Testis (tissue), 3 donors: ENCODE measurements around the gene PRKAR1B. TPM values are rescaled to one million over a fixed set of nuclear protein-coding genes. Genes with fewer than 3 reads are reported as not detected.
A peak's percentile ranks its signal among the peaks of the same experiment; 100 is the strongest.
"Not testable (repeated sequence)": the region's sequence is repeated elsewhere in the genome, so short reads cannot be mapped to it uniquely, and the experiment has no call there.

ENCODE experiments used
- DNase-seq: peaks from one replicate; pipeline ENCODE4 v3.0.0-alpha.2; 2019
- H3K27ac ChIP-seq, 2 donors: fragments of 200-600 bp; sonication (generic); one replicate each; pipeline ENCODE4 v1.5.1; 2019
- H3K27me3 ChIP-seq: fragments of 200-600 bp; sonication (generic); one replicate; pipeline ENCODE4 v1.5.1; 2019
- H3K36me3 ChIP-seq: fragments of 200-600 bp; sonication (generic); one replicate; pipeline ENCODE4 v1.5.1; 2017; ENCODE audit warnings: low read depth; ENCODE audit errors: missing control alignments
- H3K4me1 ChIP-seq: fragments of 200-600 bp; sonication (generic); one replicate; pipeline ENCODE4 v1.5.1; 2019
- H3K4me3 ChIP-seq, 2 donors: fragments of 200-600 bp; sonication (generic); one replicate each; pipeline ENCODE4 v1.5.1; 2017 to 2019
- H3K9me3 ChIP-seq: fragments of 200-600 bp; sonication (generic); one replicate; pipeline ENCODE4 v1.5.1; 2017
- CTCF ChIP-seq, 3 experiments: fragments of 450-650 bp in 2 of 3; fragments of 200-600 bp in 1 of 3; sonication (generic) in 1 of 3; IDR thresholded peaks; one replicate each; pipeline ENCODE4 v1.5.1; 2016 to 2019; ENCODE audit warnings: antibody characterized with exemption in 3 of 3, mild to moderate bottlenecking in 2 of 3, moderate library complexity in 1 of 3
- POLR2A ChIP-seq: fragments of 450-650 bp; IDR thresholded peaks from one replicate; pipeline ENCODE4 v1.6.1; 2017; ENCODE audit warnings: antibody characterized with exemption, mild to moderate bottlenecking, moderate library complexity
- WGBS, 2 donors: methylation state at CpG; one replicate each; pipeline ENCODE4 v1.1.5; 2018; 5-methylcytosine and 5-hydroxymethylcytosine counted together
- intact Hi-C: fragments of 100-400 bp; cut with DNase I; formaldehyde crosslinking; loops from one replicate; pipeline ENCODE4 v1.15.1; 2023; ENCODE audit warnings: low total_unique reads
- polyA plus RNA-seq: library from polyadenylated mRNA; stranded (reverse); fragments of 350-450 nt; fragmentation: Illumina TruSeq; extraction: RNeasy Lipid Tissue Mini Kit (QIAGEN cat#74804); gene quantifications from one replicate; pipeline ENCODE4 v1.2.3, GENCODE V29; 2014; ENCODE audit warnings: low read depth, low replicate concordance; ENCODE audit not compliant: insufficient read depth
- total RNA-seq, 2 donors: library from RNA; depleted of rRNA; stranded (reverse); fragments of >200 nt; gene quantifications; one replicate each; pipeline ENCODE4 v1.2.3, GENCODE V29; 2016

PRKAR1B gene
- total and polyA plus RNA-seq, 3 donors from 2014 or later = 27.8 to 35.7 (median 31.3) TPM

GRCh38 chr7:641269-641671 is 85.8 kb downstream of the PRKAR1B start:
- intact Hi-C loops = no loop called here
- peaks cover 7% of the 10 kb centered on the region for H3K4me1 ChIP-seq
- WGBS, 2 donors = 73 to 74% methylated on average over 16 of the region's 16 CpGs

GRCh38 chr7:638256-639011 is 88.6 kb downstream of the PRKAR1B start:
- WGBS, 2 donors = 92 to 93% methylated on average over 24 to 25 of the region's 25 CpGs
- H3K27ac ChIP-seq = no peak overlapping the region
- intact Hi-C loops = no loop called here
- no peak overlapping the region for H3K4me3 ChIP-seq
- H3K36me3 ChIP-seq = no peaks in the 10 kb centered on the region
- H3K27me3 ChIP-seq = no peaks in the 10 kb centered on the region
- H3K4me1 ChIP-seq = peaks cover 3% of the 10 kb centered on the region
- no peak for DNase-seq
- TF ChIP-seq POLR2A = no peak
- TF ChIP-seq CTCF (IDR thresholded peaks at IDR 0.05) = no peak
- no peaks in the 10 kb centered on the region for H3K9me3 ChIP-seq

More at GRCh38 chr7:641269-641671, 85.8 kb downstream of the PRKAR1B start:
- no peaks in the 10 kb centered on the region for H3K9me3 ChIP-seq
- no peaks in the 10 kb centered on the region for H3K27me3 ChIP-seq
- peak; percentile 33 for DNase-seq
- no peak for TF ChIP-seq CTCF (IDR thresholded peaks at IDR 0.05)
- TF ChIP-seq POLR2A = no peak
- peak overlapping the region in 1 of 2 donors; percentile 5 for H3K4me3 ChIP-seq
- H3K36me3 ChIP-seq = no peaks in the 10 kb centered on the region
- no peak overlapping the region for H3K27ac ChIP-seq

- no peak overlapping the region for H3K27ac ChIP-seq
- no peak for TF ChIP-seq CTCF (IDR thresholded peaks at IDR 0.05)
- no peak for TF ChIP-seq POLR2A
- H3K27me3 ChIP-seq = no peaks in the 10 kb centered on the region
- 87 to 95% methylated on average over 10 to 12 of the region's 12 CpGs for WGBS, 2 donors
- H3K4me1 ChIP-seq = peaks cover 3% of the 10 kb centered on the region
- no peak for DNase-seq
- no peaks in the 10 kb centered on the region for H3K9me3 ChIP-seq
- H3K4me3 ChIP-seq = no peak overlapping the region
- H3K36me3 ChIP-seq = no peaks in the 10 kb centered on the region
- intact Hi-C loops = no loop called here
These were observed 89.3 kb downstream of the PRKAR1B start for GRCh38 chr7:637826-638225.

GRCh38 chr7:636396-636795 is 90.7 kb downstream of the PRKAR1B start:
- Histone ChIP-seq H3K27ac (no peak overlapping the region), H3K4me1 (peaks cover 3% of the 10 kb centered on the region), H3K36me3 (no peaks in the 10 kb centered on the region), H3K4me3 (peak overlapping the region; percentile 2 to 26), H3K27me3 (no peaks in the 10 kb centered on the region), H3K9me3 (no peaks in the 10 kb centered on the region)
- TF ChIP-seq CTCF (IDR thresholded peaks at IDR 0.05) (peak; percentile 34 to 68 (median 59)), POLR2A (no peak)
- DNase-seq = peak; percentile 81
- intact Hi-C loops = no loop called here
- WGBS, 2 donors = 65 to 77% methylated on average over 11 to 17 of the region's 17 CpGs

- 78 to 81% methylated on average over 15 to 37 of the region's 81 CpGs for WGBS, 2 donors
- H3K4me3 ChIP-seq = peak overlapping the region; percentile 2 to 26
- H3K27ac ChIP-seq, intact Hi-C loops, H3K4me1 ChIP-seq, DNase-seq, H3K36me3 ChIP-seq, H3K9me3 ChIP-seq, H3K27me3 ChIP-seq: not testable (repeated sequence)
These were observed 91.2 kb downstream of the PRKAR1B start for GRCh38 chr7:635687-636382.
